NOMO-1 (cell line): ENCODE data around the gene WEE1.
"Not testable (repeated sequence)": the region's sequence is repeated elsewhere in the genome, so short reads cannot be mapped to it uniquely, and the experiment has no call there.

Source experiments
- DNase-seq, 2 experiments: peaks; one replicate each; lab custom pipeline; 2025; ENCODE audit not compliant: unreplicated experiment in 2 of 2; lab: John Stamatoyannopoulos, UW

The WEE1 gene

DNA sequence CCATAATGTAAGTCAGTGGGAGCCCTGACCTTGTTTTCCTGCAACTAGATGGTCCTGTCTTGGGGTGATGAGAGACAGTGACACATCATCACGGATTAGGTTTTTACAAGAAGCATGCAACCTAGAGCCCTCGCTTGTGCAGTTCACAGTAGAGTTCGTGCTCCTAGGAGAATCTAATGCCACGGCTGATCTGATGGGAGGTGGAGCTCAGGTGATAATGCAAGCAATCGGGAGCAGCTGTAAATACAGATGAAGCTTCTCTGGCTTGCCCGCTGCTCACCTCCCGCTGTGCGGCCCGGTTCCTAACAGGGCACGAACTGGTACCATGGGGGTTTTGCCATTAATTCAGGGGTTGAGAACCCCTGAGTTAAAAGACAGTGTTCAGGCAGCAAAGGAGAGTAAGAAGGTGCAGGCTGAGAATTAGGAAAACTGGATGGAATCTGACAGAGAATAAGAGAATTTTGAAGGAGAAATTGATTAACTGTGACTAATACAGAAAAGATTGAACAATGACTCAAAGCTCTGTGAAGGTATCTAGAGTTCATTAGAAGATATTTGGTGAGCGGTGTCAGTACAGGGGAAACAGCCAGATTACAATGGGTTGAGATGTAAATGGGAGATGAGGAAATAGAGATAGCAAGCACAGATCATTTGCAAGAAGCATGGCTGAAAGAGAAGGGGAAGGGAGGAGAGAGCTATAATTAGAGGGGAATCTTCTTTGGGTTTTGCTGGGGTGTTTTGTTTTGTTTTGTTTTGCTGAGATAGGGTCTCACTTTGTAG is 21.0 kb downstream of the WEE1 start:
- no peak for DNase-seq

- no peak for DNase-seq
These were observed 23.5 kb downstream of the WEE1 start for GRCh38 chr11:9596926-9597464.

DNA sequence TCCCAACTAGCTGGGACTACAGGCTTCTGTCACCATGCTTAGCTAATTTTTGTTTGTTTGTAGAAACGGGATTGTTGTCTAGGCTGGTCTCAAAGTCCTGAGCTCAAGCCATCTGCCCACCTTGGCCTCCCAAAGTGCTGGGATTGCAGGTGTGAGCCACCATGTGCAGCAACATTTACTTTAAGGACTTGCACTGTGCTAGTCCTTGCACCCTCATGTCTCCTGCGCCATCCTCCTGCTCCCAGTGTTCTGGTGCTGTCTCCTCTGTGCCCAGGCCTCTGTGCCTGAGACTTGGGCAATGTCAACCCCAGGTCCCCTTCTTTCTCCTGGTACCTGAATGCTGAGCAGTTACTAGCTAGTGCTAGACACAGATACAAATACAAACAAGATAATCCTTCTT is 26.7 kb downstream of the WEE1 start:
- DNase-seq = no peak

DNA sequence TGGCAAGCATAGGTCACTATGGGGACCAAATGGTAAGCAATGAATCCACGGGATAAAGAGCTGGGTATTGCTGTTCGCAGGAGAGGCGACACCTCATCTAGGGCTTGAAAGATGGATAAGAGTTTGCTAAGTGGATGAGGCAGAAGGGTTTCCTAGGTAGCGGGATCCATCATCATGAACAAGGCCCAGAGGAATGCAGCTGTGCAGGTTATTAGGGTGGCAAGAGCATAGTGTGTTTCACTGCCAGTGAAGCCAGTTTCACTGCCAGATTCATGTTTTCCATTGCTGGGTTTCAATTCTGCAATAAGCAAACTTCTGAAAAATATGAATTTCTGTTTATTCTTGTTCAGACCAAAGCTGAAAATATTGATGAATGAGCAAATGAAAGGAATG is 27.2 kb downstream of the WEE1 start:
- no peak for DNase-seq

DNA sequence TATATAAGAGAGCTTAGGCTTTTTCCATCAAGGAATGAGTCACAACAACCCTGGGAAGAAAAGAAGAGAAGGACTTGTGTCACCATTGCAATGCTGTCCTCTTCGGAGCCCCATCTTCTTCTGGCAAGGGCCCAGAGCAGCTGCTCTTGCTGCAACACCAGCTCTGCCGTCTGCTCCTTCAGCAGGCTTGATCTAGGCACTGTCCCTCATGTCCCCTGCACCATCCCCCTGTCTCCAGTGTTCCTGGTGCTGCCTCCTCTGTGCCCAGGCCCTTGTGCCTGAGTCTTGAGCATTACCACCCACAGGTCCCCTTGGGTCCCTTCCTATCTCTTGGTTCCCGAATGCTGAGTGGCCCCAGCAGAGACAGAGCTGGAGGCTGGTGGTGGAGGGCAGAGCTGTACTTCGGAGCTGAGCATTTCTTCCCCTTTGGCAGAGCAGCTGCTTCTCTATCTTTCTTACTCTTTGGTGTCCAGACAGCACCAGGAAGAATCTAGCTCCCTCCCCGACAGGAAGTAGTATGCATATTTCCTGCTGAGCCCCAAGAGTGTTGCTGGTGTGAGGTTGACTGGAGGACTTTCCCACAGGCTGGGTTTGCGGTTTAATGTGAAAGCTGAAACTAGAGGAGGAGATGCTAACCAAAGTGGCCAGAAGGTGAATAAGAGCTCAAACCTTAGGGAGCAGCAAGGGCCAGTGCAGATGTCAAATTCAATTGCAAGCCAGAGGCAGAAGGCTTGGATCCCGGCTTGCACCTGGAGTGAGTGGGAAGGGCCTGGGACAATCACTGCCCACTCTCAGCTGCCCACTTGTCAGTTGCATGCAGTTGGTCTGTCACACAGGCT is 27.8 kb downstream of the WEE1 start:
- peak; percentile 82 to 90 for DNase-seq

DNA sequence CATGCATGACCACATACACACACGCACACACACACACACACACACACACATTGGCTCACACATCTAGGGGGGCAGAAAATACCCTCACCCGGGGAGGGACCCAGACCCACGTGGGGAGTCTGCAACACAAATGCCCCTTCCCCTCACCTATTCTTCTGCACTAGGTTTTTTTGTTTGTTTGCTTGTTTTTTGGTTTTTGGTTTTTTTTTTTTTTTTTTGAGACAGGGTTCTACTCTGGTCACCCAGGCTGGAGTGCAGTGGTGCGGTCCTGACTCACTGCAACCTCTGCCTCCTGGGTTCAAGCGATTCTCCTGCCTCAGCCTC is 28.4 kb downstream of the WEE1 start:
- DNase-seq = no peak

DNA sequence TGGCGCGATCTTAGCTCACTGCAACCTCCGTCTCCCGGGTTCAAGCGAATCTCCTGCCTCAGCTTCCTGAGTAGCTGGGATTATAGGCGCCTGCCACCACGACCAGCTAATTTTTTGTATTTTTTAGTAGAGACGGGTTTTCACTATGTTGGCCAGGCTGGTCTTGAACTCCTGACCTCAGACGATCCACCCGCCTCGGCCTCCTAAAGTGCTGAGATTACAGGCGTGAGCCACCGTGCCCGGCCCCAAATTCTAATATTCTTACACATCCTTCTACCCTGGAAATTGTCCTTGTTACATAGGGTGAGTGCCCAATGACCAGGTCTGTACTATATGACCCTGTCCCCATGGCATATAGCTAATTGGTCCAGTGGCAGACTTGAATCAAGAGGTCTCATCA is 29.7 kb downstream of the WEE1 start:
- DNase-seq = not testable (repeated sequence)

GRCh38 chr11:9604134-9604533 is 30.7 kb downstream of the WEE1 start:
- DNase-seq = no peak

- DNase-seq = no peak
These were observed 32.3 kb downstream of the WEE1 start for GRCh38 chr11:9605742-9606141.

DNA sequence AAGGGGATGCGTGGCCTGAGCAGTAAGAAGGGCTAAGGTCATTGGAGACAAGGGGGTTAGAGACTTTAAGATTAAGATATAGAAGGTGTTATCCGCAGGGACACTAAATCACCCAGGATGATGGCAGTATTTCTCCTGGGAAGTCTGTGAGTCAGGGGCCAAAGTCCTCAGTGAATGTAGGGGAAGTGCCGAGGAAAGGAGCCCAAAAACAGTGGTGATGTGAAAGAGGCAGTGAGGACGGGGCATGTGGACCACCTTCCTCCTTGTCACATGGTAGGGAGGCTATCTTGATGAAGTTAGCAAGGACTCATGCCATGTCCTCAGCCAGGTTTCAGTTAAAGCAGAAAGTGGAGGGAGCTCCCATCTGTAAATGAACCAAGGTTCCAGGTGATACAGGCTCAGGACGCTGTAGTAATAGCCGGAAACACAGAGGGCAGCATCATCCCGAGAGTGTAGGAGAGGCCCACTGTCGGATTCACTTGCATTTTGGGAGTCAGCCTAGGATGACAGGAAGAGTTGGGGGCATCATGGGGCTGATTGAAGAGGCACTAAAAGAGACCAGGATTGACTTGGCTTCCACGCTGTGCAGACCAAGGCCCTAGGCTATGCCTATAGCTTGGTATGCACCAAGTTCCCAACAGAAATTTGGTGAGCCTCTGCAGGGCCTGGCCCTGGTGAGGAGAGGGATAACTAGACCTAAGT is 33.5 kb downstream of the WEE1 start:
- DNase-seq = no peak

GRCh38 chr11:9607511-9607899 is 34.0 kb downstream of the WEE1 start:
- no peak for DNase-seq

DNA sequence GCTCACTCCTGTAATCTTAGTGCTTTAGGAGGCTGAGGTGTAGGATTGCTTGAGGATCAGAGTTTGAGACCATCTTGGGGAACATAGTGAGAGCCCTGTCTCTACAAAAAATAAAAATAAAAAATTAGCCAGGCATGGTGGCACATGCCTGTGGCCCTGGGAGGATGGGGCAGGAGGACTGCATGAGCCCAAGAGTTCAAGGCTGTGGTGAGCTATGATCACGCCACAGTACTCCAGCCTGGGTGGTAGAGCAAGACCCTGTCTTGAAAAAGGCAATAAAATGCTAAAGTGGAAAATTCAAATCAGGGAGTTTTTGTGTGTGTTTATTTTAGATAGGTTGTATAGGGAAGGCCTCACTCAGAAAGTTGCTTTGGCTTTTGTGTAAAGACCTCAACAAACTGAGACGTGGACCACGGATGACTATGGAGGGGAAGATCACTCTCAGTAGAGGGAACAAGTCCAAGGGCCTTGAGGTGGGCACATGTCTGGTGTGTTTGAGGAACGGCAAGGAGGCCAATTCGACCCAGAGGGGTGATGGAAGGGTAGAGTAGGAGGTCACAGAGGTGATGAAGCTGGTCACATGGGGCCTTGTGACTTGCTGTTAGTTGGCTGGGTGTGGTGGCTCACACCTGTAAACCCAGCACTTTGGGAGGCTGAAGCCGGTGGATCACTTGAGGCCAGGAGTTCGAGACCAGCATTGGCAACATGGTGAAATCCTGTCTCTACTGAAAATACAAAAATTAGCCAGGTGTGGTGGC is 35.7 kb downstream of the WEE1 start:
- no peak for DNase-seq

GRCh38 chr11:9609841-9610240 is 36.4 kb downstream of the WEE1 start:
- DNase-seq = no peak

DNA sequence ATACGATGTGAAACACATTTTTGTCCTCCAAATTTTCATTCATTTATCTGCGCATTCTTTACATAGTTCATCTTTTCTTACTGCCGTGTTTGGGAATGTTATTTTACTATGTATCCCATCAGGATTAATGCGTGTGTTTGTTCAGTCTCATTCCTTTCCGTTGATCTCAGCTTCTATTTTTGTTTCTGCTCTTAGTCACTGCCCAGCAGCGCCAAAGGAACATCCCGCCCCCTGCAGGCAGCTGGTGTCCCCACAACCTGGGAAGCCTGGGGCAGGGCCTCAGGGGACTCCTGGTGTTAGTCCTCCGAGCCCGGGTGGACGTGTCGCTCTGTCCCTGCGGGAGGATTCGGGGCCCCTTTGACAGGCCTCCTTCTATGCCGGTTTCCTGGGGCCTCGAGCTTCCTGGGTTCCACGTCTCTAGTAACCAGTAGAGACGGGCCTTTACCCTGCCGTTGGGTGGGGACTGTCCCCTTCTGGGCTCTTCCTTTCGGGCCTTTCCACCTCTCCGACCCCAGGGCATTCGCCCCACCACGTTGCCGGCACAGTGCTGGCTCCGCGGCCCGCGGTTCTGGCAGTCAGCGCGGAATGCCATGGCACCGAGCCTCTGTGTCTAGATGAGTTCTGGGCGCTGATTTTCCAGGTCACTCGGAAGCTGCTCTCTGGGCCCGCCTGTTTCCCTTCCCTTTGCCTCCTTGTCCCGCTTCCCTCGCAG is 39.8 kb downstream of the WEE1 start:
- DNase-seq = peak; percentile 87 to 88

- peak; percentile 85 for DNase-seq
These were observed 40.6 kb downstream of the WEE1 start for GRCh38 chr11:9613830-9614762.

DNA sequence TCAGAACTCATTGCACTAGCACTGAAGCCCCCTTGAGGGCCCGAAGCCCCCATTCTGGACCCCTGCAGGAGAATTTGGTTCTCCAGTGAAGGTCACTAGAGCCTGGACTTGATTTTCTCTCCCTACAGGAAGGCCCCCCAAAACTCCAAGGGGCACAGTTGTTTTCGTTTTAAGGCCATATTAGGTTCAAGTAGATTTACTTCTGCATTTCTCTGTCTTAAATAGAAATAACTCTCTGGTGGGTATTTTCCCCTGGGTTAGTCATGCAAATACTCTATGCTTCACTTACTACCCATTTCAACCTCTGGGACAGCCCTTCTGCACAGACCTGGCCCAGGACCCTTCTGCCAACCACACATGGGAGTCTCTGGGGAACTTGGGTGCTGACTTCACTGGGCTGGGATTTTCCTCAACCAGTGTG is 41.6 kb downstream of the WEE1 start:
- DNase-seq = peak; percentile 53 to 68

- DNase-seq = no peak
These were observed 42.7 kb downstream of the WEE1 start for GRCh38 chr11:9616042-9616675.

DNA sequence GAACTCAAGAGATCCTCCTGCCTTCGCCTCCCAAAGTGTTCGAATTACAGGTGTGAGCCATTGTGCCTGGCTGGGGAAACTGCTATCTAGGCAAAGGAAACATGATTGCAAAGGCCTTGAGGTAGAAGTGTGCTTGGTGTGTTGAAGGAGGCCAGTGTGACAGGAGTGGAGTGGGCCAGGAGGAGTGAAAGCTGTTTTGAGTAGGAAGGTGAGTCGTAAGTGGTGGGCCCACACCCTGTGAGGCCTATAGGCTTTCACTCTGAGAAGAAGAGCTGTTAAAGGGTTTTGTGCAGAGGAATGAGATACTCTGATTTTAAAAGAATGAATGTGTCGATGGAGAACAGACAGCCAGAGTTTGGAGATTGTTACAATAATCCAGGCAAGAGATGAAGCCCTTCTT is 43.4 kb downstream of the WEE1 start:
- DNase-seq = no peak
